ENCODE data around the gene CD99.

The CD99 gene

DNA sequence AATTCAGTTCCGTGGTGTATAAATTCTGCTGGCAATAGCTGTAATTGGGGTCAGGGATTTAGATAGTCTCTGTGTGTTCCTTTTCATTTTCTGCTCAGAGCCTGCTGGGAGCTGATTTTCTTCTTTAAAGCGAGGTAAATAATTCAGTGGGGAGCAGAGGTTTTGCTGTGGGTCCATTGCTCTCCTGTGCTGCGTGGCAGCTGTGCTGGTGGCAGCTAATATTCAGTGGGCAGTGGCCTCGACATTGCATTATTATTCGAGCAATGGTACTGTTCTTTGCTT, 74.4 kb downstream of the CD99 start:
- H3F3A ChIP-seq (ENCODE audit: insufficient read depth, low read length), result no peaks in the 10 kb centered on the region
- no peak overlapping the region for H2AFZ ChIP-seq (ENCODE audit: low read length)
- no peaks in the 10 kb centered on the region for H3K9me2 ChIP-seq (ENCODE audit: low read depth, low read length)
- no peaks in the 10 kb centered on the region for H3K9me3 ChIP-seq (ENCODE audit: low read length)
- no peak overlapping the region for H3K4me3 ChIP-seq (ENCODE audit: low read depth, low read length, poor library complexity, severe bottlenecking)
- no peaks in the 10 kb centered on the region; the same call in 1 of the 2 replicates for H3K36me3 ChIP-seq (ENCODE audit: insufficient read depth, low read length)
- 0 out of 2 replicates have a peak, but pooled peaks cover 3% of the 10 kb centered on the region for H3K27me3 ChIP-seq (ENCODE audit: insufficient read depth, low read length)
- no peak overlapping the region for H3K4me2 ChIP-seq (ENCODE audit: low read length)
- no peaks in the 10 kb centered on the region for H3K4me1 ChIP-seq (ENCODE audit: insufficient read depth, low read length, severe bottlenecking)
- no peaks in the 10 kb centered on the region for H4K20me1 ChIP-seq (ENCODE audit: insufficient read depth, low read length)
- H3K79me2 ChIP-seq (ENCODE audit: insufficient read depth, low read length), result no peaks in the 10 kb centered on the region
- no peak overlapping the region for H3K27ac ChIP-seq (ENCODE audit: low read depth, low read length, poor library complexity, severe bottlenecking)
- H3K9ac ChIP-seq (ENCODE audit: low read length), result no peak overlapping the region
- no peak for TF ChIP-seq EZH2 (IDR thresholded peaks at IDR 0.05; ENCODE audit: borderline replicate concordance, low read length)
- TF ChIP-seq CTCF (IDR thresholded peaks at IDR 0.05; ENCODE audit: low read length), result no peak

DNA sequence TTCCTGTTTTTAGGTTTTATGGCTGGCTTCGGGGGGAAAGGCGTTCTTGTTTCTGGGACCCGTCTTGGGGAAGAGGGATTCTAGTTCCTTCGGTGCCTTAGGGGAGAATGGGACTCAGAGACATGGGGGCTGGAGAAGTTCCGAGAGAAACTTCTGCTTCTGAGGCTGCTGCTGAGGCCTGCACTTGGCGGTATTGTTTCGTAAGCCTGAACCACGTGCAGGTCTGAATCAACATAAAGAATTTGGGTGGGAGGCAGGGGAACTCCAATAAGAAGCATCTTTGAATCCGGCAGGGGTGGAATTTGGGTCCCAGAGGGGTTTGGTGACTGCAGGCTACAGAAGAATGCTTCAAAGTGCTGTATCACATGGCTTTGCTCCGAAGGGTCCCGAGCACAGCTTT, 75.8 kb downstream of the CD99 start:
- Histone ChIP-seq H3K27me3 (ENCODE audit: insufficient read depth, low read length) (0 out of 2 replicates have a peak, but pooled peaks cover 3% of the 10 kb centered on the region), H3K9ac (ENCODE audit: low read length) (no peak overlapping the region), H3K9me3 (ENCODE audit: low read length) (no peaks in the 10 kb centered on the region), H3K9me2 (ENCODE audit: low read depth, low read length) (no peaks in the 10 kb centered on the region), H3K36me3 (ENCODE audit: insufficient read depth, low read length) (no peaks in the 10 kb centered on the region; the same call in 1 of the 2 replicates), H3K4me3 (ENCODE audit: low read depth, low read length, poor library complexity, severe bottlenecking) (no peak overlapping the region), H4K20me1 (ENCODE audit: insufficient read depth, low read length) (no peaks in the 10 kb centered on the region), H3K79me2 (ENCODE audit: insufficient read depth, low read length) (no peaks in the 10 kb centered on the region), H3K27ac (ENCODE audit: low read depth, low read length, poor library complexity, severe bottlenecking) (no peak overlapping the region), H3F3A (ENCODE audit: insufficient read depth, low read length) (no peaks in the 10 kb centered on the region), H3K4me2 (ENCODE audit: low read length) (no peak overlapping the region), H3K4me1 (ENCODE audit: insufficient read depth, low read length, severe bottlenecking) (no peaks in the 10 kb centered on the region), H2AFZ (ENCODE audit: low read length) (no peak overlapping the region)
- TF ChIP-seq EZH2 (IDR thresholded peaks at IDR 0.05; ENCODE audit: borderline replicate concordance, low read length) (no peak), CTCF (IDR thresholded peaks at IDR 0.05; ENCODE audit: low read length) (no peak)

GRCh38 chrX:2767631-2768455, 76.7 kb downstream of the CD99 start:
- no peak overlapping the region for H3K27ac ChIP-seq (ENCODE audit: low read depth, low read length, poor library complexity, severe bottlenecking)
- H2AFZ ChIP-seq (ENCODE audit: low read length), result no peak overlapping the region
- no peak for TF ChIP-seq EZH2 (IDR thresholded peaks at IDR 0.05; ENCODE audit: borderline replicate concordance, low read length)
- TF ChIP-seq CTCF (IDR thresholded peaks at IDR 0.05; ENCODE audit: low read length), result no peak
- no peaks in the 10 kb centered on the region for H3K9me2 ChIP-seq (ENCODE audit: low read depth, low read length)
- no peaks in the 10 kb centered on the region for H4K20me1 ChIP-seq (ENCODE audit: insufficient read depth, low read length)
- H3K4me1 ChIP-seq (ENCODE audit: insufficient read depth, low read length, severe bottlenecking), result no peaks in the 10 kb centered on the region
- H3K4me2 ChIP-seq (ENCODE audit: low read length), result no peak overlapping the region
- no peak overlapping the region for H3K4me3 ChIP-seq (ENCODE audit: low read depth, low read length, poor library complexity, severe bottlenecking)
- H3K79me2 ChIP-seq (ENCODE audit: insufficient read depth, low read length), result no peaks in the 10 kb centered on the region
- 0 out of 2 replicates have a peak, but pooled peaks cover 3% of the 10 kb centered on the region for H3K27me3 ChIP-seq (ENCODE audit: insufficient read depth, low read length)
- H3F3A ChIP-seq (ENCODE audit: insufficient read depth, low read length), result no peaks in the 10 kb centered on the region
- H3K9me3 ChIP-seq (ENCODE audit: low read length), result no peaks in the 10 kb centered on the region
- H3K9ac ChIP-seq (ENCODE audit: low read length), result no peak overlapping the region
- no peaks in the 10 kb centered on the region; the same call in 1 of the 2 replicates for H3K36me3 ChIP-seq (ENCODE audit: insufficient read depth, low read length)
